ENCODE results near the gene ACY1.
A peak's percentile ranks its signal among the peaks of the same experiment; 100 is the strongest.

ACY1 gene

GRCh38 chr3:52022323-52023100 is 39.2 kb downstream of the ACY1 start:
- Histone ChIP-seq H3K27ac (ENCODE audit: extremely low read depth, low read depth, low read length) (0 out of 2 replicates have a peak overlapping the region, but pooled peaks have one; percentile 24), H3K36me3 (ENCODE audit: control insufficient read depth in 2 of 2, insufficient read depth in 1 of 2, low read length in 2 of 2) (no peaks in the 10 kb centered on the region), H3K4me1 (ENCODE audit: control insufficient read depth, insufficient read depth, low read length) (peaks cover 5% of the 10 kb centered on the region), H3K9me3 (ENCODE audit: control insufficient read depth, insufficient read depth, low read depth, low read length) (no peaks in the 10 kb centered on the region), H3K4me3 (ENCODE audit: low read depth, low read length) (no peak overlapping the region)
- POLR2A ChIA-PET, result interaction anchor here (0.9 to 1.3 kb wide), 2 partner anchors 24 to 30 kb away, joined by 3 read pairs; no protein-coding TSS in a partner anchor
- TF ChIP-seq ZBTB8A (tag by site-specific recombination; IDR thresholded peaks at IDR 0.05), result 0 out of 2 replicates have a peak, but pooled peaks have one; percentile 4
- peak; percentile 83; the same call in 1 of the 2 replicates for TF ChIP-seq ZNF610 (tag by site-specific recombination; IDR thresholded peaks at IDR 0.05; ENCODE audit: borderline replicate concordance)
- no peak for TF ChIP-seq ZNF645 (tag by site-specific recombination; IDR thresholded peaks at IDR 0.05)
- CTCF ChIA-PET, result interaction anchor here (0.5 to 1.2 kb wide), 2 partner anchors 21 to 48 kb away, joined by 3 to 4 read pairs; no protein-coding TSS in a partner anchor

- Histone ChIP-seq H3K4me3 (ENCODE audit: low read depth, low read length) (no peak overlapping the region), H3K36me3 (ENCODE audit: control insufficient read depth in 2 of 2, insufficient read depth in 1 of 2, low read length in 2 of 2) (no peaks in the 10 kb centered on the region), H3K4me1 (ENCODE audit: control insufficient read depth, insufficient read depth, low read length) (peaks cover 5% of the 10 kb centered on the region), H3K9me3 (ENCODE audit: control insufficient read depth, insufficient read depth, low read depth, low read length) (no peaks in the 10 kb centered on the region), H3K27ac (ENCODE audit: extremely low read depth, low read depth, low read length) (no peak overlapping the region)
- POLR2A ChIA-PET, result no interaction called here
- CTCF ChIA-PET, result interaction anchor here (0.5 to 1.2 kb wide), 3 partner anchors 12 to 49 kb away, joined by 3 to 4 read pairs (median 3); no protein-coding TSS in a partner anchor
- no peak for TF ChIP-seq ZFP37 (tag by site-specific recombination; IDR thresholded peaks at IDR 0.05)
- TF ChIP-seq REST (tag by site-specific recombination; IDR thresholded peaks at IDR 0.05), result no peak
- peak; percentile 91 for TF ChIP-seq ZNF24 (tag by site-specific recombination; IDR thresholded peaks at IDR 0.05)
These were observed 39.9 kb downstream of the ACY1 start for GRCh38 chr3:52023101-52023770.

- Histone ChIP-seq H3K27ac (ENCODE audit: extremely low read depth, low read depth, low read length) (no peak overlapping the region), H3K36me3 (ENCODE audit: control insufficient read depth in 2 of 2, insufficient read depth in 1 of 2, low read length in 2 of 2) (no peaks in the 10 kb centered on the region), H3K9me3 (ENCODE audit: control insufficient read depth, insufficient read depth, low read depth, low read length) (no peaks in the 10 kb centered on the region), H3K4me1 (ENCODE audit: control insufficient read depth, insufficient read depth, low read length) (peaks cover 5% of the 10 kb centered on the region), H3K4me3 (ENCODE audit: low read depth, low read length) (no peak overlapping the region)
- TF ChIP-seq SP7 (tag by site-specific recombination; IDR thresholded peaks at IDR 0.05) (peak; percentile 55), ZNF548 (tag by site-specific recombination; IDR thresholded peaks at IDR 0.05) (no peak), EGR2 (tag by site-specific recombination; IDR thresholded peaks at IDR 0.05; ENCODE audit: low read depth) (peak; percentile 74), ZNF335 (tag by site-specific recombination; conservative IDR thresholded peaks at IDR 0.05) (peak; percentile 42), ZNF311 (tag by site-specific recombination; IDR thresholded peaks at IDR 0.05; ENCODE audit: borderline replicate concordance) (no peak), ZFHX2 (tag by site-specific recombination; conservative IDR thresholded peaks at IDR 0.05) (peak; percentile 72)
- ChIA-PET POLR2A (no interaction called here), CTCF (interaction anchor here (0.5 to 1.2 kb wide), 2 partner anchors 13 to 22 kb away, joined by 3 to 4 read pairs; no protein-coding TSS in a partner anchor)
These were observed 40.8 kb downstream of the ACY1 start for GRCh38 chr3:52023860-52024764.

Measured in HEK293 (cell line).